ENCODE results near the gene SLC25A25.

DNA sequence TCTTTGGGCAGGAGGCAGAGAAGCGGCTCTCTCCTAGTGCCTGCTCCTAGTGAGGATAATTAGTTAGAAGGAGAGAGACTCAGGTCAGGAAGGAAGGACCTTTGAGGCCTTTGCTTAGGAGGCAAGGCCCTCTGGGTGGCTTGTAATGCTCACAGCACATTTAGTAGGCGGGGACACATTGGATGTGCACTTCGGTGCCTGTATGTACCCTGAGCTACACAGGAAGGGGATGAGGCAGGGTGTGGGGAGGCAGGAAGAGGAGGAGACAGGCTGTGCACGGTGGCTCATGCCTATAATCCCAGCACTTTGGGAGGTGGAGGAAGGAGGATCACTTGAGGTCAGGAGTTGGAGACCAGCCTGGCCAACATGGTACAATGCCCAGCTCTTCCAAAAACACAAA lies 74.0 kb downstream of the SLC25A25 start:
- TF ChIP-seq FOXM1 (IDR thresholded peaks at IDR 0.05; ENCODE audit: low read depth, low read length) (no peak), POLR2A (IDR thresholded peaks at IDR 0.05; ENCODE audit: low read depth, low read length) (no peak), MYC (IDR thresholded peaks at IDR 0.05; ENCODE audit: insufficient read depth, insufficient read length, insufficient replicate concordance, low read length, severe bottlenecking) (no peak), CBX5 (IDR thresholded peaks at IDR 0.05; ENCODE audit: low read depth) (no peak), RFX5 (IDR thresholded peaks at IDR 0.05; ENCODE audit: low read depth, low read length) (no peak), EED (IDR thresholded peaks at IDR 0.05; ENCODE audit: low read depth) (no peak), HCFC1 (IDR thresholded peaks at IDR 0.05; ENCODE audit: low read length) (no peak), LARP7 (IDR thresholded peaks at IDR 0.05) (no peak), JUNB (IDR thresholded peaks at IDR 0.05) (no peak)
- TF ChIP-seq, protein P1, sequence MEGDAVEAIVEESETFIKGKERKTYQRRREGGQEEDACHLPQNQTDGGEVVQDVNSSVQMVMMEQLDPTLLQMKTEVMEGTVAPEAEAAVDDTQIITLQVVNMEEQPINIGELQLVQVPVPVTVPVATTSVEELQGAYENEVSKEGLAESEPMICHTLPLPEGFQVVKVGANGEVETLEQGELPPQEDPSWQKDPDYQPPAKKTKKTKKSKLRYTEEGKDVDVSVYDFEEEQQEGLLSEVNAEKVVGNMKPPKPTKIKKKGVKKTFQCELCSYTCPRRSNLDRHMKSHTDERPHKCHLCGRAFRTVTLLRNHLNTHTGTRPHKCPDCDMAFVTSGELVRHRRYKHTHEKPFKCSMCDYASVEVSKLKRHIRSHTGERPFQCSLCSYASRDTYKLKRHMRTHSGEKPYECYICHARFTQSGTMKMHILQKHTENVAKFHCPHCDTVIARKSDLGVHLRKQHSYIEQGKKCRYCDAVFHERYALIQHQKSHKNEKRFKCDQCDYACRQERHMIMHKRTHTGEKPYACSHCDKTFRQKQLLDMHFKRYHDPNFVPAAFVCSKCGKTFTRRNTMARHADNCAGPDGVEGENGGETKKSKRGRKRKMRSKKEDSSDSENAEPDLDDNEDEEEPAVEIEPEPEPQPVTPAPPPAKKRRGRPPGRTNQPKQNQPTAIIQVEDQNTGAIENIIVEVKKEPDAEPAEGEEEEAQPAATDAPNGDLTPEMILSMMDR (IDR thresholded peaks at IDR 0.05 in 2 of 3, conservative IDR thresholded peaks at IDR 0.05 in 1 of 3; ENCODE audit: control insufficient read depth in 2 of 3, extremely low read depth in 1 of 3, insufficient read depth in 1 of 3, low read depth in 3 of 3, low read length in 3 of 3), result no peak
- TF ChIP-seq, protein P2, sequence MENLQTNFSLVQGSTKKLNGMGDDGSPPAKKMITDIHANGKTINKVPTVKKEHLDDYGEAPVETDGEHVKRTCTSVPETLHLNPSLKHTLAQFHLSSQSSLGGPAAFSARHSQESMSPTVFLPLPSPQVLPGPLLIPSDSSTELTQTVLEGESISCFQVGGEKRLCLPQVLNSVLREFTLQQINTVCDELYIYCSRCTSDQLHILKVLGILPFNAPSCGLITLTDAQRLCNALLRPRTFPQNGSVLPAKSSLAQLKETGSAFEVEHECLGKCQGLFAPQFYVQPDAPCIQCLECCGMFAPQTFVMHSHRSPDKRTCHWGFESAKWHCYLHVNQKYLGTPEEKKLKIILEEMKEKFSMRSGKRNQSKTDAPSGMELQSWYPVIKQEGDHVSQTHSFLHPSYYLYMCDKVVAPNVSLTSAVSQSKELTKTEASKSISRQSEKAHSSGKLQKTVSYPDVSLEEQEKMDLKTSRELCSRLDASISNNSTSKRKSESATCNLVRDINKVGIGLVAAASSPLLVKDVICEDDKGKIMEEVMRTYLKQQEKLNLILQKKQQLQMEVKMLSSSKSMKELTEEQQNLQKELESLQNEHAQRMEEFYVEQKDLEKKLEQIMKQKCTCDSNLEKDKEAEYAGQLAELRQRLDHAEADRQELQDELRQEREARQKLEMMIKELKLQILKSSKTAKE (IDR thresholded peaks at IDR 0.05; ENCODE audit: low read depth, poor library complexity, severe bottlenecking), result no peak

All from GM12878 (cell line).